Lung (tissue), 12 donors: Measurements from ENCODE around the gene CLDN15. TPM values are rescaled to one million over a fixed set of nuclear protein-coding genes. Genes with fewer than 3 reads are reported as not detected.
"Not testable (repeated sequence)": the region's sequence is repeated elsewhere in the genome, so short reads cannot be mapped to it uniquely, and the experiment has no call there.

Source experiments
- ATAC-seq: fragments of 200-7000 bp; cut with Tn5 transposase; one replicate; pipeline ENCODE4 v1.9.1; 2020; ENCODE audit warnings: moderate number of reproducible peaks; ENCODE audit not compliant: insufficient read depth, low FRiP score
- DNase-seq, 3 donors: peaks; one replicate each; pipeline ENCODE4 v3.0.0-alpha.2; 2013 to 2017
- H3K27ac ChIP-seq, 2 donors: one replicate each; pipeline ENCODE4 v1.5.1; 2013; ENCODE audit warnings: mild to moderate bottlenecking in 2 of 2, moderate library complexity in 2 of 2, control low read depth in 1 of 2, inconsistent platforms in 1 of 2, low read depth in 1 of 2, low read length in 1 of 2
- H3K27me3 ChIP-seq, 3 donors: one replicate each; pipeline ENCODE4 v1.5.1; 2013; ENCODE audit warnings: low read length in 2 of 3; ENCODE audit not compliant: control insufficient read depth in 3 of 3, insufficient read depth in 3 of 3
- H3K36me3 ChIP-seq, 4 donors: one replicate each; pipeline ENCODE4 v1.5.1; 2013; ENCODE audit warnings: low read length in 4 of 4, mild to moderate bottlenecking in 1 of 4, moderate library complexity in 1 of 4; ENCODE audit not compliant: control insufficient read depth in 4 of 4, insufficient read depth in 4 of 4
- H3K4me1 ChIP-seq, 5 donors: one replicate each; pipeline ENCODE4 v1.5.1; 2013; ENCODE audit warnings: low read length in 5 of 5, mild to moderate bottlenecking in 2 of 5, moderate library complexity in 1 of 5; ENCODE audit not compliant: control insufficient read depth in 5 of 5, insufficient read depth in 5 of 5
- H3K4me3 ChIP-seq: one replicate; pipeline ENCODE4 v1.5.1; 2013; ENCODE audit warnings: mild to moderate bottlenecking, control low read depth, moderate library complexity
- H3K9ac ChIP-seq, 2 donors: one replicate each; pipeline ENCODE4 v1.5.1; 2013; ENCODE audit warnings: low read length in 2 of 2, control low read depth in 1 of 2; ENCODE audit not compliant: insufficient read depth in 1 of 2
- H3K9me3 ChIP-seq, 4 donors: one replicate each; pipeline ENCODE4 v1.5.1; 2013; ENCODE audit warnings: low read length in 3 of 4, mild to moderate bottlenecking in 1 of 4, moderate library complexity in 1 of 4; ENCODE audit not compliant: control insufficient read depth in 4 of 4, insufficient read depth in 3 of 4
- WGBS, 2 donors: extraction: QIAGEN DNeasy Blood & Tissue Kit; methylation state at CpG; one replicate each; pipeline ENCODE4 v1.1.7; 2013; 5-methylcytosine and 5-hydroxymethylcytosine counted together
- polyA plus RNA-seq, 2 donors: library from polyadenylated mRNA; stranded (reverse); fragments of 200-250 nt; gene quantifications; one replicate each; pipeline ENCODE4 v1.2.1, GENCODE V29; 2013
- total RNA-seq, 2 donors: library from RNA; depleted of rRNA in 1 of 2; stranded (reverse); fragments of >200 nt in 1 of 2; gene quantifications; one replicate each; pipeline ENCODE4 v1.2.1, GENCODE V29; 2014 to 2021
- TF ChIP-seq, protein P1 (sequence below): IDR thresholded peaks from 2 replicates; pipeline ENCODE4 v1.5.1; 2012; ENCODE audit warnings: mild to moderate bottlenecking; ENCODE audit errors: control extremely low read depth, extremely low read depth
- donor health status: control.
- donor health status: control.
- donor health status: Bipolar disorder and iron deficiency.
- donor health status: healthy.
- donor health status: DM: yes; HTN: yes; CAD: no.

The CLDN15 gene
- total and polyA plus RNA-seq, 4 donors = 5.2 to 8.0 (median 6.6) TPM

DNA sequence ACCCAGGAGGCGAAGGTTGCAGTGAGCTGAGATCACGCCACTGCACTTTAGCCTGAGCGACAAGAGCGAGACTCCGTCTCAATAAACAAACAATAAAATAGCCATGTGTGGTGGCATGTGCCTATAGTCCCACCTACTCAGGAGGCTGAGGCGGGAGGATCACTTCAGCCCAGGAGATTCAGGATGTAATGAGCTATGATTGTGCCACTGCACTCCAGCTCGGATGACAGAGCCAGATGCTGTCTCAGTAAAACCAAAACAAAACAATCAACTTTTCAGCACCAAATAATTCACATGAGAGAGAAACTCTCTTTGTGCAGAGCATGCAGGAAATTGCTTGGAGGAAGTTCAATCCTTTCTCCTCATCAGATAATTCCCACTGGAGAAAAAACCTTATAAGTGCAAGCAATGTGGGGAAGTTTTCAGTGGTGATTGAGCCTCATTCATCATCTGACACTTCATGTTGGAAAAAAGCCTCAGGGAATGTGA lies 20.7 kb upstream of the CLDN15 start:
- Histone ChIP-seq H3K4me3 (no peak overlapping the region), H3K4me1 (no peaks in the 10 kb centered on the region), H3K9me3 (no peaks in the 10 kb centered on the region), H3K9ac (no peak overlapping the region), H3K36me3 (no peaks in the 10 kb centered on the region), H3K27ac (no peak overlapping the region), H3K27me3 (no peaks in the 10 kb centered on the region)
- peak; percentile 51 to 96 (median 95) for DNase-seq
- TF ChIP-seq, protein P1, sequence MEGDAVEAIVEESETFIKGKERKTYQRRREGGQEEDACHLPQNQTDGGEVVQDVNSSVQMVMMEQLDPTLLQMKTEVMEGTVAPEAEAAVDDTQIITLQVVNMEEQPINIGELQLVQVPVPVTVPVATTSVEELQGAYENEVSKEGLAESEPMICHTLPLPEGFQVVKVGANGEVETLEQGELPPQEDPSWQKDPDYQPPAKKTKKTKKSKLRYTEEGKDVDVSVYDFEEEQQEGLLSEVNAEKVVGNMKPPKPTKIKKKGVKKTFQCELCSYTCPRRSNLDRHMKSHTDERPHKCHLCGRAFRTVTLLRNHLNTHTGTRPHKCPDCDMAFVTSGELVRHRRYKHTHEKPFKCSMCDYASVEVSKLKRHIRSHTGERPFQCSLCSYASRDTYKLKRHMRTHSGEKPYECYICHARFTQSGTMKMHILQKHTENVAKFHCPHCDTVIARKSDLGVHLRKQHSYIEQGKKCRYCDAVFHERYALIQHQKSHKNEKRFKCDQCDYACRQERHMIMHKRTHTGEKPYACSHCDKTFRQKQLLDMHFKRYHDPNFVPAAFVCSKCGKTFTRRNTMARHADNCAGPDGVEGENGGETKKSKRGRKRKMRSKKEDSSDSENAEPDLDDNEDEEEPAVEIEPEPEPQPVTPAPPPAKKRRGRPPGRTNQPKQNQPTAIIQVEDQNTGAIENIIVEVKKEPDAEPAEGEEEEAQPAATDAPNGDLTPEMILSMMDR = no peak
- 69 to 77% methylated on average over 7 of the region's 7 CpGs for WGBS, 2 donors
- ATAC-seq = no peak

DNA sequence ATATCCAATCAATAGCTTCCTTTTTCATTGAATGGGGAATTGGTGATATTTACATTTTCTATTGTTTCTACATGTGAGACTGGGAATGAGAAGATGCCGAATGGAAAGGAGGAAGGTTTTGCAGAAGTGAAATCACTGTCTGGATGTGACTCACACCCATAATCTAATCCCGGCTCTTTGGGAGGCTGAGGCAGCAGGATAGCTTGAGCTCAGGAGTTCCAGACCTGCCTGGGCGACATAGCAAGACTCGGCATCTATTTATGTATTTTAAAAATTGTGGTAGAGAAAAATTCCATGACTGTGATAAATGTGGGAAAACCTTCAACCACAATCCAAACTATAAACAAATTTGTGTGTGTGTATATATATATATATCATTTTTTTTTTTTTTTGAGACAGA lies 18.2 kb upstream of the CLDN15 start:
- Histone ChIP-seq H3K9me3 (no peaks in the 10 kb centered on the region), H3K27ac (no peak overlapping the region), H3K9ac (no peak overlapping the region), H3K4me1 (peaks cover 2 to 7% (median 5%) of the 10 kb centered on the region in 5 donors), H3K4me3 (no peak overlapping the region), H3K27me3 (no peaks in the 10 kb centered on the region), H3K36me3 (peaks cover 0 to 3% (median 0%) of the 10 kb centered on the region in 4 donors)
- ATAC-seq (no peak), DNase-seq (no peak)
- 62 to 66% methylated on average over 4 of the region's 4 CpGs for WGBS, 2 donors
- TF ChIP-seq, protein P1 = no peak

DNA sequence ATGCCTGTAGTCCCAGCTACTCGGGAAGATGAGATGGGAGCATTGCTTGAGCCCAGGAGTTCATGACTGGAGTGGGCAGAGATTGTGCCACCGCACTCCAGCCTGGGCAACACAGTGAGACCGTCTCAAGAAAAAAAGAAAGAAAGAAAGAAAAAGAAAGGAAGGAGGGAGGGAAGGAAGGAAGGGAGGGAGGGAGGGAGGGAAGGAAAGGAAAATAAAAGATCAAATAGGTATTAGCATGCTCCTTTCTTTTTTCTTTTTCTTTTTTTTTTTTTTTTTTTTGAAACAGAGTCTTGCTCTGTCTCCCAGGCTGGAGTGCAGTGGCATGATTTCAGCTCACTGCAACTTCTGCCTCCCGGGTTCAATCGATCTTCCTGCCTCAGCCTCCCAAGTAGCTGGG lies 15.6 kb upstream of the CLDN15 start:
- not testable (repeated sequence) for DNase-seq, H3K9ac ChIP-seq, H3K27me3 ChIP-seq, H3K9me3 ChIP-seq, ATAC-seq, H3K4me3 ChIP-seq, H3K36me3 ChIP-seq, H3K4me1 ChIP-seq, H3K27ac ChIP-seq
- WGBS, 2 donors = 94 to 95% methylated on average over 5 of the region's 5 CpGs

DNA sequence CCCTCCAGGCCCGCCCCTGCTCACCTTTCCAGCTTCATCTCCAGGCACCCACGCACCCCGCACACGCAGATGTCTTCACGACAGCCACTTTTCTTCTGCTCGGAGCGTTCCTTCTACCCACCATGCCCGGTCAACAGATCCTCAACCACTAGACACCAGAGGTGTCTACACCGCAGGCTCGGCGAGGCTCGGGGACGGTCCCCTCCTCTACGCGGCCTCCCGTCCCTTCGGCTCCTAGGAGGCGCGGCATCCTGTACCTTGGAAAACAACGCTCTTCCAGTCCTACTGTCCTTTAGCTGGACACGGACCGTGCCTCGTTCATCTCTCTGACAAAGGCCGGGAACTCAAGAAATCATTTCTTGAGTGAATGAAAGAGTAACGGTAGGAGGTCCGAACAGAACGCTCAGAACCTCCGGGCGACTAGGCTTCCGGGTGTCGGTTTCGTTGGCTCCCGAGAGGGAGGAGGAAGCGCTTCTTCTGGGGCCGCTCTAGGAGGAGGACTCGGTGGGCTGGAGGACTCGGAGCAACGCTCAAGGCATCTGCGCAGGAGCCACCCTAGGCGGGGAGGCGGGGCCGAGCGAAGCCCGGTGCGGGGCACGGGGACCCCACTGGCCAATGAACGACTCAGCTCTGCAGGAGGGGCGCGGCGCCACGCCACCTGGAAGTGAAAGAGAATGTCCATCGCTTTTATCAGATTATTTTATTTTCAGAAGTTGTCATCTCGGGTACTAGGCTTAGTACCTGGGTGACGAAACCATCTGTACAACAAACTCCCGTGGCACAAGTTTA lies 14.5 kb upstream of the CLDN15 start:
- ATAC-seq (peak; percentile 100), DNase-seq (peak; percentile 98 to 99 (median 98))
- Histone ChIP-seq H3K36me3 (peaks cover 0 to 6% (median 3%) of the 10 kb centered on the region in 4 donors), H3K9ac (peak overlapping the region; percentile 29 to 70), H3K4me1 (peaks cover 2 to 8% (median 5%) of the 10 kb centered on the region in 5 donors), H3K4me3 (peak overlapping the region; percentile 80), H3K27me3 (no peaks in the 10 kb centered on the region), H3K27ac (peak overlapping the region; percentile 29 to 90), H3K9me3 (no peaks in the 10 kb centered on the region)
- 1% methylated on average over 55 of the region's 55 CpGs for WGBS, 2 donors
- TF ChIP-seq, protein P1 = no peak
